Effector memory CD8-positive, alpha-beta T cell (primary cell): Measurements from ENCODE around the gene C9orf72.
"Not testable (repeated sequence)": the region's sequence is repeated elsewhere in the genome, so short reads cannot be mapped to it uniquely, and the experiment has no call there.

Experiments used
- ATAC-seq: fragments of 150-1000 bp; cut with Tn5 transposase; replicated peaks from 2 replicates; pipeline ENCODE4 v1.10.0; 2021; ENCODE audit warnings: mild to moderate bottlenecking, moderate library complexity
- DNase-seq, 3 experiments: peaks; one replicate each; pipeline ENCODE4 v3.0.0; 2021
- H3K27ac Mint-ChIP-seq, 2 donors: one replicate each; pipeline ENCODE4 v1.8.0; 2022; ENCODE audit warnings: mild to moderate bottlenecking in 2 of 2, mixed read lengths in 2 of 2, moderate library complexity in 2 of 2
- H3K27me3 Mint-ChIP-seq, 2 donors: one replicate each; pipeline ENCODE4 v1.8.0; 2022; ENCODE audit warnings: mixed read lengths in 2 of 2
- H3K36me3 Mint-ChIP-seq: one replicate; pipeline ENCODE4 v1.8.0; 2022; ENCODE audit warnings: mild to moderate bottlenecking, moderate library complexity, mixed read lengths; ENCODE audit not compliant: insufficient read depth
- H3K4me1 Mint-ChIP-seq, 2 donors: one replicate each; pipeline ENCODE4 v1.8.0; 2022; ENCODE audit warnings: low read depth in 2 of 2, mixed read lengths in 2 of 2
- H3K4me3 Mint-ChIP-seq, 2 donors: one replicate each; pipeline ENCODE4 v1.8.0; 2022; ENCODE audit warnings: mild to moderate bottlenecking in 2 of 2, mixed read lengths in 2 of 2, moderate library complexity in 2 of 2
- H3K9me3 Mint-ChIP-seq, 2 donors: one replicate each; pipeline ENCODE4 v1.8.0; 2022; ENCODE audit warnings: mixed read lengths in 2 of 2

The C9orf72 gene

DNA sequence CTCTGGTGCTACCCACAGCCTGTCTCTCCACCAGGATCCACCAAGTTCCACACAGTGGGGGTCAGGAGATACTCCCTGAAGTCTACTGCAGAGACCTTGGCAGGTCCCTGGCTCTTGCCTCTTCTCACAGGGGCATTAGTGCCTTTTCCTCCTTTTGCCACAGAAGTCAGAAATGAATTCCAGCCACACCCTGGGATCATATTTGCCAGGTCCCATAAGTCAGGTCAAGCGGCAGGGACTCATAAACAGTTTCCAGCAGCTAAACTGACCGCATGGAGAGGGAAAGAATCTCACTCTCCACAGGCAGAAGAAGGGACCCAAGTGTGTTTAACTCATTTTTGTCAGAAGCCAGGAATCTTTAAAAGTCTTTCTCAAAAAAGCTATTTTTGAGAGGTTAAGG, 62.5 kb downstream of the C9orf72 start:
- Mint-ChIP-seq H3K4me3 (no peak overlapping the region), H3K27me3 (peaks cover 0 to 5% of the 10 kb centered on the region in 2 donors), H3K36me3 (no peaks in the 10 kb centered on the region), H3K27ac (no peak overlapping the region), H3K9me3 (no peaks in the 10 kb centered on the region), H3K4me1 (no peaks in the 10 kb centered on the region)
- ATAC-seq, result no peak
- DNase-seq, result no peak

DNA sequence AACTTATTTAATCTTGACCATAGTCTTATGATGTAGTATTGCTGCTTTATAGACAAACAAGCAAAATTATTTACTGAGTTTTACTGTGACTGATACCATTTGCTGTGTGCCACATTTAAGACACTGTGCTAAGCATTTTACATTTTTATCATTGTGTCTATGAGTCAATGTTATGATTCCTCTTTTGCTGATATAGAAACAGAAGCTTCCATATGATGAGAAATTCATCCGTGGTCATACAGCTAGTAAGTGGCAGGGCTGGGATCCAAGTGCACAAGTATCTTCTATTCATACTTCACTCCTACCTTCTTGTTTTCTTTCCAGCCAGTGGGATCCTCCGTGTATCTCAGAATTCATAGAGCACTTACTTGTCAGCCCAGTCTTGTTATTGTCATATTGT, 66.3 kb downstream of the C9orf72 start:
- no peak overlapping the region for H3K4me3 Mint-ChIP-seq
- DNase-seq, result no peak
- no peaks in the 10 kb centered on the region for H3K36me3 Mint-ChIP-seq
- H3K4me1 Mint-ChIP-seq, result no peaks in the 10 kb centered on the region
- peaks cover 0 to 8% of the 10 kb centered on the region in 2 donors for H3K27me3 Mint-ChIP-seq
- no peak for ATAC-seq
- H3K9me3 Mint-ChIP-seq, result no peaks in the 10 kb centered on the region
- H3K27ac Mint-ChIP-seq, result no peak overlapping the region

DNA sequence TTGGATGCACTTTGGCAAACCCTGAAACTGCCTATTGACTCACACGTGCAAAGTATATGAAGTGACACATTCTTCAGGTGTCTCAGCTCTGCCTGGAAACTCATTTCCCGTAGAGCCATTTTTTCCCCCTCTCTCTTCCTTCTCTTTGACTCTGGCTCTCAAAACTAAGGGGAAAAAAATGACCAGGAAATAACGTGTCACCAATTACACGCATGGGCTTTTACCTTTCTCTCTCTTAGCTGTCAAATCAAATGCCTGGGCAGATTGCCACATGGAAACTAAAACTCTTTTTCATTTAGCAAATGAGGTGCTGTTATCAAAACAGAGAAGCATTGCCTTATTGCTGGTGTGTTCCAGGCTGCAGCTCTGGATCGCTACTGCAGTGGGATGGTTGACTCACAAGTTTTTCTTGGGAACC, 67.5 kb downstream of the C9orf72 start:
- H3K4me1 Mint-ChIP-seq, result no peaks in the 10 kb centered on the region
- no peak overlapping the region for H3K27ac Mint-ChIP-seq
- H3K36me3 Mint-ChIP-seq, result no peaks in the 10 kb centered on the region
- ATAC-seq (no peak), DNase-seq (no peak)
- H3K4me3 Mint-ChIP-seq, result no peak overlapping the region
- H3K27me3 Mint-ChIP-seq, result peaks cover 0 to 8% of the 10 kb centered on the region in 2 donors
- no peaks in the 10 kb centered on the region for H3K9me3 Mint-ChIP-seq

DNA sequence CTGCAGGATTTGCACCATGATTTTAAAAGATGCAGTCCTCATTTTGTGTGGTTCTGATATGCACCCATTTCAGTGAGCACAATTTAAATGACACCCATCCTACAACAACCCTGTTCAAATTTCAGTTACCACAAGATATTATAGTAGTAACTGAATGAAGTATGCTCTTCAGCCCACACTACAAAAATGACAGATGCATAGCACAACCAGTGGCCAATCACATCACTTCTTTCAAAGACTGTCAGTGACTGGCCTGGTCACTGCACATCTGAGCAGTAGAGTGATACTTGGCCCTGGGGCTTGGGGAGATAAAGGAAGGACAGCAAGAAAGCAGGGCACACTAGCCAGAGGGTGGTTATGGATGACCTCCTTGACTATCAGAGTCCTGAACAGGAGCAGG, 69.0 kb downstream of the C9orf72 start:
- no peak overlapping the region for H3K27ac Mint-ChIP-seq
- no peak for DNase-seq
- no peaks in the 10 kb centered on the region for H3K36me3 Mint-ChIP-seq
- ATAC-seq, result no peak
- no peak overlapping the region for H3K4me3 Mint-ChIP-seq
- no peaks in the 10 kb centered on the region for H3K4me1 Mint-ChIP-seq
- H3K9me3 Mint-ChIP-seq, result no peaks in the 10 kb centered on the region
- H3K27me3 Mint-ChIP-seq, result peaks cover 6 to 8% of the 10 kb centered on the region in 2 donors

GRCh38 chr9:27503623-27504022, 69.7 kb downstream of the C9orf72 start:
- Mint-ChIP-seq H3K9me3 (no peaks in the 10 kb centered on the region), H3K4me1 (no peaks in the 10 kb centered on the region), H3K27me3 (peaks cover 6 to 8% of the 10 kb centered on the region in 2 donors), H3K36me3 (no peaks in the 10 kb centered on the region), H3K27ac (no peak overlapping the region), H3K4me3 (no peak overlapping the region)
- ATAC-seq, result no peak
- no peak for DNase-seq

- not testable (repeated sequence) for H3K36me3 Mint-ChIP-seq, H3K4me1 Mint-ChIP-seq, ATAC-seq, H3K27me3 Mint-ChIP-seq, DNase-seq, H3K27ac Mint-ChIP-seq, H3K9me3 Mint-ChIP-seq, H3K4me3 Mint-ChIP-seq
Observed at GRCh38 chr9:27500902-27501301, 72.4 kb downstream of the C9orf72 start.

DNA sequence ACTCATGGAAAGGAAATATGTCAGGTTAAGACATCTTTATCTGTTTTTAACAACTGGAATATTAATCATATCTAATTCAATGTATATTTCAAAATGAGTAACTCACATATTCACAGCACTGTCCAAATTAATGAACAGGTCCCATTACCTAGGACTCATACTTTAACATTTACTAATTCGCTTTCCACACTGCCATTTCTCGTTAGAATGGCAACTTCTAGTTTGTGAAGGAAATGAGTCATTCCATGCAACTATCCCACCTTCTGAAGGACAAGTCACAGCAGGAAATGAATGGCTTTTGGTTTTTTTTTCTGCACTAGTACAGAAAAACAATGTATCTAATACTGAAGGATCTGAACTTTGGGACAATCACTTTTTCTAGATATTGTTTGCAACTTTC, 73.8 kb downstream of the C9orf72 start:
- ATAC-seq (no peak), DNase-seq (no peak)
- Mint-ChIP-seq H3K27me3 (peaks cover 0 to 8% of the 10 kb centered on the region in 2 donors), H3K4me1 (no peaks in the 10 kb centered on the region), H3K4me3 (no peak overlapping the region), H3K9me3 (no peaks in the 10 kb centered on the region), H3K36me3 (no peaks in the 10 kb centered on the region), H3K27ac (no peak overlapping the region)

DNA sequence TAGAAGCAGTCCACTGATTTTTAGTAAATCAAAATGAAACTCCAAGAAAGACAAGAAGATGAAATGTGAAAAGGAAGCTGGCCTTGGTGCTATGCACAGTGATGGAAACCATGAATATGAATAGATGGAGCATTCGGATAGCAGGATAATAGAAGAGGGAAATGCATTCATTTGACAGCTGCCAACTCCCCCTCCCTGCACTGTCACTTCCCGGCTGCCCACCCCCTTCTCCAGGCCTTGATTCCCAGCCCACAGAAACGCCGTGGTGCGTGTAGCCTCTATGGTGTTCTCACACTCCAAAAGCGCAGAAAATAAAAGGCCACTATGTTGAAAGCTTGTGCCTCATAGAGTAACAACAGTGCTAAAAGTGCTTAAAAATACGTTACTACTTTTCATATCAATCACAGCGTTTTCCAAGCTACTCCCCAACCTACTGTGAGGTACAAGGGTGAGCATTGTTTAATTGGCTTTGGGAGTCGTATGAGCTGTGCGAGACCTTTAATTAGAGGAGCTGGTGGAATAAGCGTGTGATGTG, 75.3 kb downstream of the C9orf72 start:
- H3K27me3 Mint-ChIP-seq, result peaks cover 0 to 12% of the 10 kb centered on the region in 2 donors
- no peak overlapping the region for H3K27ac Mint-ChIP-seq
- no peak overlapping the region for H3K4me3 Mint-ChIP-seq

More for the DNA sequence above, 75.3 kb downstream of the C9orf72 start:
- no peak for DNase-seq
- no peaks in the 10 kb centered on the region for H3K4me1 Mint-ChIP-seq
- H3K36me3 Mint-ChIP-seq, result no peaks in the 10 kb centered on the region
- ATAC-seq, result no peak
- no peaks in the 10 kb centered on the region for H3K9me3 Mint-ChIP-seq
